ENCODE data around the gene COPS8.

DNA sequence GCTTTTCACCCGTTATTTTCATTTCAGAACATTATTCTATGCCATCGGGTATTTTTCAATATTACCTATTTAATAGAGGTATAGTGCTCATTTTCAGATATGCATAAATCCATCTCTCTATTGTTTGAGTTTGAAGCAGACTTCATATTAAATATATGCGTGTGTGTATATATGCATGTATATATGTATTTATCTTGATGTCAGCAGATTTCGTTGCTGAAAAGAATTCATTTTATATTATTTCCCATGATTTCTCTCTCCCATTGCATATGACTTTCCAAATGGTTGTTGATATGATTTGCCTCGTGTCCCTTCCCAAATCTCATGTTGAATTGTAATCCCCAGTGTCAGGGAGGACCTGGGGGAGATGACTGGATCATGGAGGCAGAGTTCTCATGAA, 28.6 kb upstream of the COPS8 start:
- TF ChIP-seq, protein P1, sequence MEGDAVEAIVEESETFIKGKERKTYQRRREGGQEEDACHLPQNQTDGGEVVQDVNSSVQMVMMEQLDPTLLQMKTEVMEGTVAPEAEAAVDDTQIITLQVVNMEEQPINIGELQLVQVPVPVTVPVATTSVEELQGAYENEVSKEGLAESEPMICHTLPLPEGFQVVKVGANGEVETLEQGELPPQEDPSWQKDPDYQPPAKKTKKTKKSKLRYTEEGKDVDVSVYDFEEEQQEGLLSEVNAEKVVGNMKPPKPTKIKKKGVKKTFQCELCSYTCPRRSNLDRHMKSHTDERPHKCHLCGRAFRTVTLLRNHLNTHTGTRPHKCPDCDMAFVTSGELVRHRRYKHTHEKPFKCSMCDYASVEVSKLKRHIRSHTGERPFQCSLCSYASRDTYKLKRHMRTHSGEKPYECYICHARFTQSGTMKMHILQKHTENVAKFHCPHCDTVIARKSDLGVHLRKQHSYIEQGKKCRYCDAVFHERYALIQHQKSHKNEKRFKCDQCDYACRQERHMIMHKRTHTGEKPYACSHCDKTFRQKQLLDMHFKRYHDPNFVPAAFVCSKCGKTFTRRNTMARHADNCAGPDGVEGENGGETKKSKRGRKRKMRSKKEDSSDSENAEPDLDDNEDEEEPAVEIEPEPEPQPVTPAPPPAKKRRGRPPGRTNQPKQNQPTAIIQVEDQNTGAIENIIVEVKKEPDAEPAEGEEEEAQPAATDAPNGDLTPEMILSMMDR (IDR thresholded peaks at IDR 0.05) = no peak
- TF ChIP-seq POLR2A (IDR thresholded peaks at IDR 0.05) = no peak

All from breast epithelium (tissue), 3 donors.